CD4-positive, alpha-beta T cell treated with Interleukin-15 for 4 hours (primary cell): ENCODE results near the gene SMIM11.
"Not testable (repeated sequence)": the region's sequence is repeated elsewhere in the genome, so short reads cannot be mapped to it uniquely, and the experiment has no call there.

Experiments used
- DNase-seq: peaks from one replicate; pipeline ENCODE4 v3.0.0-alpha.2; 2020; ENCODE audit warnings: low spot score

SMIM11 gene

DNA sequence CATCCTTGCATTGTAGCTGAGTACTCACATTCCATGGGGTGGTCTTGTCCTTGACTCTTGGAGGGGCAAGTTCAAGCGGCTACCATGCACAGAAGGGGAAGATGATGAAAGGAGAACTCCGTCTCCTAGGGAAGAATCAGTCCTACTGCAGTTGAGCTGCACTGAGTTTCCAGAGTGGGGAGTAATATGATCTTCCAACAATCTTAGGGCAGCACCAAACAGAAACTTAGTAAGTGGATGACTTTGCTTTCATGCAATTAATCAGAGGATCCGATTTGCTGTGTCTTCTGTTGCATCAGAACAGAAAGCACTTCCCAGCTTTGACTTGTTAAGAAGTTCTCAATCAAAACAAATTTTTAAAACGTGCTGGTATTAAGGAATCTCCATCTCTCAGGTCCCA, 48.5 kb downstream of the SMIM11 start, which contains the start of gene SMIM34:
Gene SMIM34, minus strand, starts transcription at position 147 of the 400 bp plus-strand sequence. Its CDS starts 112 bp downstream, at position 35.
- DNase-seq, result not testable (repeated sequence)

- DNase-seq, result not testable (repeated sequence)
These were observed 52.0 kb downstream of the SMIM11 start for GRCh38 chr21:34427339-34427738.

DNA sequence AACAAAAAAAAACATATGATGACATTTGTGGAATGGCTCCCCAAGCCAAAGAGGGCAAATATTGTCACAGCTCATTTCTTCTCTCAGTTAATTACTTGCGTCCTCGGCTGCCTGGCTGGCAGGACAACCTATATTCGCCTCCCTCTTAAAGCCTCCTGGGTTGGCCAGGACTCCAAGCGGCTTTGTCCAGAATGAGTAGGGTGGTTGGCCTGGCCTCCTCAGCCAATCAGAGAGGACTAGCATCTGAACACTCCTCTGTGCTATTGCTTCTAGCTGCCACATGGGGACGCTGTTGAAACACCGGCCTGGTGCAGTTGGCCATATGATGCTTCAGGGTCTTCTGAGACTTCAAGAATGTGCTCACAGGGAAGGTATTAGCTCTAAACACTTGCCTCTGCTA, 53.1 kb downstream of the SMIM11 start:
- DNase-seq, result not testable (repeated sequence)

DNA sequence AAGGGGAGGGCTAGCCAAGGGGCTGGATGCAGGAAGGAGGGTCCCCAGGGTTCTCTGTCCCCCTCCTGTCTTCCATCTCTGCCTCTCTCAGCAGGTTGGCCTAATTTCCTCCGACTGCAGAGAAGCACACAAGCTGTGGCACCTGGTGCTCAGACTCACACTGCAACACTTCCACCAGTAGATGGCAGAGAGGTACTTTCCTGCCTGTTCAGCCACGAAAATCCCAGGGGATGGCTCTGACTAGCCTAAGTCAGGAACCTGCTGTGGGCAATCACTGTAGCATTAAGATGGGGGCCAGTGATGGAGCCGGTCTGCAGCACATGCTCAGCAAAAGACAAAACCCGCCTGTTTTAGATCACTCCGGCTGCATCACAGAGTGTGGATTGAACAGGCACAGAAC, 54.4 kb downstream of the SMIM11 start:
- DNase-seq, result not testable (repeated sequence)
